ENCODE results near the gene IPPK.

Gene IPPK

GRCh38 chr9:92686954-92687353 lies 17.0 kb upstream of the IPPK start:
- ATAC-seq, result no peak

- ATAC-seq, result no peak
Measured at GRCh38 chr9:92685022-92685421, 15.1 kb upstream of the IPPK start.

GRCh38 chr9:92682269-92682668 lies 12.3 kb upstream of the IPPK start:
- ATAC-seq, result no peak

GRCh38 chr9:92680166-92681119 lies 10.5 kb upstream of the IPPK start:
- ATAC-seq, result no peak

GRCh38 chr9:92679413-92680165 lies 9.7 kb upstream of the IPPK start:
- no peak for ATAC-seq

GRCh38 chr9:92671323-92671722 lies 1.4 kb upstream of the IPPK start:
- no peak for ATAC-seq

- ATAC-seq, result peak; percentile 1 to 6
Measured at GRCh38 chr9:92669527-92669889, 423 bp downstream of the IPPK start.

- ATAC-seq, result no peak
Measured at GRCh38 chr9:92668746-92669526, 995 bp downstream of the IPPK start.

GRCh38 chr9:92666912-92667532 lies 2.9 kb downstream of the IPPK start:
- ATAC-seq, result no peak

GRCh38 chr9:92666236-92666635 lies 3.7 kb downstream of the IPPK start:
- no peak for ATAC-seq

- ATAC-seq, result no peak
Measured at GRCh38 chr9:92665836-92666235, 4.1 kb downstream of the IPPK start.

GRCh38 chr9:92664394-92665152 lies 5.4 kb downstream of the IPPK start:
- peak in 1 of 2 donors; percentile 15 for ATAC-seq

GRCh38 chr9:92663951-92664350 lies 6.0 kb downstream of the IPPK start:
- no peak for ATAC-seq

- ATAC-seq, result no peak
Measured at GRCh38 chr9:92663126-92663525, 6.8 kb downstream of the IPPK start.

- ATAC-seq, result no peak
Measured at GRCh38 chr9:92661743-92662142, 8.2 kb downstream of the IPPK start.

GRCh38 chr9:92661127-92661526 lies 8.8 kb downstream of the IPPK start:
- no peak for ATAC-seq

- ATAC-seq, result no peak
Measured at GRCh38 chr9:92660266-92660665, 9.7 kb downstream of the IPPK start.

- no peak for ATAC-seq
Measured at GRCh38 chr9:92659601-92660000, 10.3 kb downstream of the IPPK start.

- ATAC-seq, result no peak
Measured at GRCh38 chr9:92658611-92659010, 11.3 kb downstream of the IPPK start.

GRCh38 chr9:92658176-92658575 lies 11.8 kb downstream of the IPPK start:
- no peak for ATAC-seq

GRCh38 chr9:92657296-92658094 lies 12.4 kb downstream of the IPPK start:
- ATAC-seq, result no peak
